ENCODE measurements around the gene FAM114A1. TPM values are rescaled to one million over a fixed set of nuclear protein-coding genes. Genes with fewer than 3 reads are reported as not detected.

Gene FAM114A1
- total and polyA plus RNA-seq, 2 of the 8 experiments (the other 6 are each of a cell fraction or from before 2014, with no cell fraction given) = 9.5 to 12.0 TPM

DNA sequence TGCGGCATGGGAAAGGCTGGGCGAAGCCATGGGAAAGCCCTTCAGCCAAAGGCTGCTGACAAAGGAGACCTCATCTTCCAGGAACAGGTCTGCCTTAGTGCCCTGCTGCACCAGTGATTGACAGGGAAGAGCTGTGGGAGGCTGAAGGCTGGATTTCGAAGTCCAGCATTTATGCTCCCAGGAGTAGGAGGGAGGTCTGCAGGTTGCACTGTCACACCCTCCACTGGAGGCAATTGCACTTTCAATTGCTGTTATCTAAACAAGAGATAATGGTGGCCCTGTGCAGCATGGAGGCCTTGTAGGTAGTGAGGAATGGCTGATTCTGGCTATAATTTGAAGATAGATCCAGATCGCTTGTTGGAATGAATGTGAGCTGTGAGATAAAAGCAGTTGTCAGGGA is 43.7 kb downstream of the FAM114A1 start:
- no peak overlapping the region for H2BK15ac ChIP-seq (ENCODE audit: low read length)
- H2BK20ac ChIP-seq (ENCODE audit: low read length) = no peak overlapping the region
- no peaks in the 10 kb centered on the region for H3K23me2 ChIP-seq (ENCODE audit: low read depth, low read length)
- H3K36me3 ChIP-seq (ENCODE audit: control insufficient read depth in 2 of 4, insufficient read depth in 4 of 4, low read length in 3 of 4) = no peaks in the 10 kb centered on the region; a peak in 1 of 8 replicates
- H3K27me3 ChIP-seq (replicated peaks in 1 of 4; ENCODE audit: control insufficient read depth in 3 of 4, extremely low read depth in 1 of 4, insufficient read depth in 3 of 4, low read length in 3 of 4) = no peaks in the 10 kb centered on the region
- H4K20me1 ChIP-seq (replicated peaks in 1 of 2; ENCODE audit: control insufficient read depth in 1 of 2, insufficient read depth in 2 of 2, low read length in 2 of 2) = no peaks in the 10 kb centered on the region
- no peaks in the 10 kb centered on the region for H3K79me1 ChIP-seq (ENCODE audit: low read depth, low read length)
- H2BK12ac ChIP-seq (ENCODE audit: low read depth, low read length) = no peak overlapping the region
- no peak overlapping the region for H3K4ac ChIP-seq (replicated peaks; ENCODE audit: insufficient read length, low read depth, low read length)
- H2AFZ ChIP-seq (ENCODE audit: low read length) = no peak overlapping the region
- H3K4me1 ChIP-seq (replicated peaks in 1 of 4; ENCODE audit: control insufficient read depth in 3 of 4, insufficient read depth in 4 of 4, low read length in 3 of 4) = no peaks in the 10 kb centered on the region
- H4K5ac ChIP-seq (ENCODE audit: insufficient read length, low read depth, low read length) = no peak overlapping the region
- no peak overlapping the region for H4K91ac ChIP-seq (replicated peaks; ENCODE audit: insufficient read length, low read length)
- no peak overlapping the region for H3K4me2 ChIP-seq (ENCODE audit: insufficient read depth in 1 of 2, low read depth in 2 of 2, low read length in 2 of 2)
- H3K23ac ChIP-seq (ENCODE audit: insufficient read length) = no peak overlapping the region
- H3K18ac ChIP-seq (ENCODE audit: extremely low read depth, low read length) = no peak overlapping the region
- DNase-seq (ENCODE audit: low read depth in 1 of 2, low spot score in 2 of 2) (no peak), FAIRE-seq (no peak)
- no peak overlapping the region for H2BK5ac ChIP-seq (ENCODE audit: low read depth, low read length)
- H4K8ac ChIP-seq (ENCODE audit: extremely low read depth, insufficient read depth, low read length) = no peak overlapping the region
- H3K79me2 ChIP-seq (ENCODE audit: control insufficient read depth in 1 of 2, insufficient read depth in 2 of 2, low read length in 2 of 2) = no peaks in the 10 kb centered on the region
- no peak overlapping the region for H2BK120ac ChIP-seq (replicated peaks; ENCODE audit: low read depth, low read length)
- H3K9me3 ChIP-seq (ENCODE audit: insufficient read depth in 2 of 2, low read depth in 1 of 2, low read length in 1 of 2) = no peaks in the 10 kb centered on the region
- ChIA-PET CTCF (ENCODE audit: partially characterized antibody) (interaction anchor here (0.9 to 1.8 kb wide), 4 partner anchors 8 to 237 kb away, joined by 3 to 5 read pairs (median 4); no protein-coding TSS in a partner anchor), POLR2A (ENCODE audit: partially characterized antibody) (no interaction called here)
- no peak overlapping the region for H3K14ac ChIP-seq (ENCODE audit: insufficient read length)
- H3K9ac ChIP-seq (replicated peaks in 1 of 4; ENCODE audit: extremely low read depth in 1 of 4, low read depth in 3 of 4, low read length in 3 of 4) = no peak overlapping the region
- no peak overlapping the region for H3K56ac ChIP-seq (replicated peaks; ENCODE audit: insufficient read length, low read depth, low read length)
- no peak overlapping the region for H3K4me3 ChIP-seq (ENCODE audit: extremely low read depth in 1 of 4, insufficient read depth in 2 of 4, low read depth in 3 of 4, low read length in 4 of 4)
- H2AK5ac ChIP-seq (ENCODE audit: low read depth, low read length) = no peak overlapping the region
- no peak overlapping the region for H3K27ac ChIP-seq (ENCODE audit: low read depth, low read length)
- WGBS, 2 experiments (ENCODE audit: extremely low coverage in 1 of 2, insufficient coverage in 1 of 2, insufficient read length in 1 of 2, insufficient replicate concordance in 2 of 2, low coverage in 1 of 2, low lambda C conversion rate in 2 of 2, missing lambda C conversion rate in 1 of 2) = 88% methylated on average over 4 of the region's 4 CpGs; no CpG with 5 or more reads in 1 of the 2 experiments
- no peak for TF ChIP-seq KDM5A (IDR thresholded peaks at IDR 0.05; ENCODE audit: low read length)
- TF ChIP-seq, protein P1, sequence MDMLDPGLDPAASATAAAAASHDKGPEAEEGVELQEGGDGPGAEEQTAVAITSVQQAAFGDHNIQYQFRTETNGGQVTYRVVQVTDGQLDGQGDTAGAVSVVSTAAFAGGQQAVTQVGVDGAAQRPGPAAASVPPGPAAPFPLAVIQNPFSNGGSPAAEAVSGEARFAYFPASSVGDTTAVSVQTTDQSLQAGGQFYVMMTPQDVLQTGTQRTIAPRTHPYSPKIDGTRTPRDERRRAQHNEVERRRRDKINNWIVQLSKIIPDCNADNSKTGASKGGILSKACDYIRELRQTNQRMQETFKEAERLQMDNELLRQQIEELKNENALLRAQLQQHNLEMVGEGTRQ (IDR thresholded peaks at IDR 0.05; ENCODE audit: low read length) = no peak
- no peak for TF ChIP-seq TAF1 (IDR thresholded peaks at IDR 0.05; ENCODE audit: low read depth, low read length)
- no peak for TF ChIP-seq SIX5 (IDR thresholded peaks at IDR 0.05; ENCODE audit: low read depth, low read length)
- TF ChIP-seq POU5F1 (IDR thresholded peaks at IDR 0.05; ENCODE audit: low read depth, low read length) = no peak
- TF ChIP-seq NANOG (IDR thresholded peaks at IDR 0.05; ENCODE audit: insufficient read depth, low read depth, low read length, poor library complexity, severe bottlenecking) = no peak
- TF ChIP-seq POLR2A (IDR thresholded peaks at IDR 0.05; ENCODE audit: control extremely low read depth in 1 of 2, low read depth in 2 of 2, low read length in 2 of 2) = no peak
- TF ChIP-seq CHD1 (IDR thresholded peaks at IDR 0.05; ENCODE audit: low read depth, low read length) = no peak
- TF ChIP-seq RAD21 (IDR thresholded peaks at IDR 0.05 in 1 of 2, conservative IDR thresholded peaks at IDR 0.05 in 1 of 2; ENCODE audit: low read depth in 2 of 2, low read length in 2 of 2) = no peak
- no peak for TF ChIP-seq TEAD4 (IDR thresholded peaks at IDR 0.05; ENCODE audit: low read depth, low read length)
- no peak for TF ChIP-seq NRF1 (IDR thresholded peaks at IDR 0.05; ENCODE audit: low read depth, low read length)
- TF ChIP-seq SRF (IDR thresholded peaks at IDR 0.05; ENCODE audit: low read depth, low read length) = no peak
- no peak for TF ChIP-seq CREB1 (IDR thresholded peaks at IDR 0.05)
- TF ChIP-seq GABPA (IDR thresholded peaks at IDR 0.05; ENCODE audit: borderline replicate concordance, insufficient read depth, low read length) = no peak
- TF ChIP-seq SP2 (IDR thresholded peaks at IDR 0.05; ENCODE audit: low read length) = no peak

All from H1 (cell line).